Epithelial cell of proximal tubule (primary cell): Measurements from ENCODE around the gene PDHX. TPM values are rescaled to one million over a fixed set of nuclear protein-coding genes. Genes with fewer than 3 reads are reported as not detected.
A peak's percentile ranks its signal among the peaks of the same experiment; 100 is the strongest.

Source experiments
- DNase-seq: peaks from one replicate; pipeline ENCODE4 v3.0.0-alpha.2; 2011; ENCODE audit warnings: low read depth
- H3K4me3 ChIP-seq: 2 replicates; pipeline ENCODE4 v1.5.1; 2011; ENCODE audit warnings: low read depth, mild to moderate bottlenecking, low read length
- CTCF ChIP-seq: conservative IDR thresholded peaks from 2 replicates; pipeline ENCODE4 v1.5.1; 2012; ENCODE audit warnings: low read depth, mild to moderate bottlenecking, low read length
- total RNA-seq: library from RNA; depleted of rRNA; stranded (reverse); fragments of >200 nt; gene quantifications from 2 replicates; pipeline ENCODE4 v1.2.3, GENCODE V29; 2015

PDHX gene
- 19.3 and 26.1 TPM in 2 replicates for total RNA-seq

- TF ChIP-seq CTCF: no peak
- peak; percentile 70 for DNase-seq
- H3K4me3 ChIP-seq: peak within 1 kb of the TSS; percentile 79
These were observed at the start of gene PDHX, which contains the start of gene APIP for GRCh38 chr11:34916015-34916842. Gene PDHX (plus strand): TSS chr11:34916618. CDS start chr11:34916656, 38 bp downstream. Gene APIP (minus strand): TSS chr11:34916379. CDS start chr11:34916284, 95 bp downstream.

- no peak overlapping the region for H3K4me3 ChIP-seq
- TF ChIP-seq CTCF: peak; percentile 35
- no peak for DNase-seq
These were observed 47.0 kb upstream of the PDHX start for GRCh38 chr11:34869425-34869824.

- no peak for DNase-seq
- no peak overlapping the region for H3K4me3 ChIP-seq
- no peak for TF ChIP-seq CTCF
These were observed 45.7 kb upstream of the PDHX start for GRCh38 chr11:34870548-34871196.

- H3K4me3 ChIP-seq: no peak overlapping the region
- no peak for TF ChIP-seq CTCF
- no peak for DNase-seq
These were observed 42.2 kb upstream of the PDHX start for GRCh38 chr11:34874202-34874601.

- DNase-seq: no peak
- no peak for TF ChIP-seq CTCF
- no peak overlapping the region for H3K4me3 ChIP-seq
These were observed 38.9 kb upstream of the PDHX start for GRCh38 chr11:34877375-34877975.

GRCh38 chr11:34881900-34882299 lies 34.5 kb upstream of the PDHX start:
- no peak for TF ChIP-seq CTCF
- DNase-seq: no peak
- H3K4me3 ChIP-seq: no peak overlapping the region
